Ureter (tissue), 1 donor: Measurements from ENCODE around the gene OPHN1. TPM values are rescaled to one million over a fixed set of nuclear protein-coding genes. Genes with fewer than 3 reads are reported as not detected.
"Not testable (repeated sequence)": the region's sequence is repeated elsewhere in the genome, so short reads cannot be mapped to it uniquely, and the experiment has no call there.

ENCODE experiments used
- DNase-seq: peaks from one replicate; pipeline ENCODE4 v3.0.0-alpha.2; 2020; ENCODE audit warnings: low spot score
- total RNA-seq: library from RNA; stranded (reverse); gene quantifications from one replicate; pipeline ENCODE4 v1.2.4, GENCODE V29; 2023
- donor health status: DM: yes; HTN: yes; CAD: no.

OPHN1 gene
- total RNA-seq, 1 donor from 2014 or later = 11.4 TPM

- DNase-seq = no peak
These were observed 77.7 kb downstream of the OPHN1 start for GRCh38 chrX:68355629-68355920.

GRCh38 chrX:68354879-68355628 is 78.2 kb downstream of the OPHN1 start:
- no peak for DNase-seq

- DNase-seq = no peak
These were observed 88.3 kb downstream of the OPHN1 start for GRCh38 chrX:68345025-68345424.

- no peak for DNase-seq
These were observed 89.7 kb downstream of the OPHN1 start for GRCh38 chrX:68343551-68343950.

GRCh38 chrX:68332201-68332731 is 101.0 kb downstream of the OPHN1 start:
- DNase-seq = no peak

- not testable (repeated sequence) for DNase-seq
These were observed 106.5 kb downstream of the OPHN1 start for GRCh38 chrX:68326841-68327240.

GRCh38 chrX:68307769-68308168 is 125.5 kb downstream of the OPHN1 start:
- no peak for DNase-seq

- DNase-seq = no peak
These were observed 128.7 kb downstream of the OPHN1 start for GRCh38 chrX:68304602-68305001.

- DNase-seq = no peak
These were observed 133.4 kb downstream of the OPHN1 start for GRCh38 chrX:68299898-68300297.

GRCh38 chrX:68292471-68292870 is 140.8 kb downstream of the OPHN1 start:
- no peak for DNase-seq

GRCh38 chrX:68288127-68288526 is 145.2 kb downstream of the OPHN1 start:
- DNase-seq = no peak

GRCh38 chrX:68287419-68287818 is 145.9 kb downstream of the OPHN1 start:
- DNase-seq = no peak

- DNase-seq = no peak
These were observed 146.3 kb downstream of the OPHN1 start for GRCh38 chrX:68286980-68287379.

- no peak for DNase-seq
These were observed 147.2 kb downstream of the OPHN1 start for GRCh38 chrX:68286076-68286475.

- no peak for DNase-seq
These were observed 148.9 kb downstream of the OPHN1 start for GRCh38 chrX:68284281-68284904.

GRCh38 chrX:68273887-68274286 is 159.4 kb downstream of the OPHN1 start:
- DNase-seq = no peak

GRCh38 chrX:68264793-68265192 is 168.5 kb downstream of the OPHN1 start:
- DNase-seq = not testable (repeated sequence)

GRCh38 chrX:68261060-68261672 is 172.1 kb downstream of the OPHN1 start:
- no peak for DNase-seq

GRCh38 chrX:68256990-68257389 is 176.3 kb downstream of the OPHN1 start:
- DNase-seq = no peak

GRCh38 chrX:68254738-68255645 is 178.3 kb downstream of the OPHN1 start:
- no peak for DNase-seq

GRCh38 chrX:68252664-68253063 is 180.6 kb downstream of the OPHN1 start:
- DNase-seq = no peak

GRCh38 chrX:68249903-68250302 is 183.4 kb downstream of the OPHN1 start:
- DNase-seq = no peak
